HG03442 (cell line): ENCODE measurements around the gene RAB11FIP2.

Source experiments
- ATAC-seq: cut with Tn5 transposase; IDR thresholded peaks from one replicate; pipeline ENCODE4 v1.9.1; 2021; ENCODE audit warnings: mild to moderate bottlenecking, moderate library complexity; ENCODE audit not compliant: unreplicated experiment

RAB11FIP2 gene

GRCh38 chr10:117987244-117987909 is 59.4 kb downstream of the RAB11FIP2 start:
- no peak for ATAC-seq

DNA sequence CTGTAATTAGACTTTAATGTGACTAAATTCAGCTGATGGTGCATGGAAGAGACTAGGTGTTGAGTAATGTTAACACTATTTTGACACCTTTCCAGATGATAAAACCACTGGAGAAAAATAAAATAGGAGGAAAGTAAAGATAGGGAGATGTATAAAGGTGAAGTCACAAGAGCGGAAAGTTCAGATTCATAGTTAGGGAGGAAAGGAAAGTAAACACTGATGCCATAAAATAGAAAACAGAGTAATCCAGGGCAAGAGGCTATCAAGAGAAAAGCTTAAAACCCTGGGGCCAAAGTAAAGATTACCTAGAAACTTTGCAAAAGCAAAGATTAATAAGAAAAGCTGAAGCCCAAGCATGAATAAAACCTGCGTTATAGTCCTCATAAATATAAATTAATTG is 62.8 kb downstream of the RAB11FIP2 start:
- ATAC-seq = no peak

- no peak for ATAC-seq
These were observed 65.7 kb downstream of the RAB11FIP2 start for GRCh38 chr10:117980755-117981702.

DNA sequence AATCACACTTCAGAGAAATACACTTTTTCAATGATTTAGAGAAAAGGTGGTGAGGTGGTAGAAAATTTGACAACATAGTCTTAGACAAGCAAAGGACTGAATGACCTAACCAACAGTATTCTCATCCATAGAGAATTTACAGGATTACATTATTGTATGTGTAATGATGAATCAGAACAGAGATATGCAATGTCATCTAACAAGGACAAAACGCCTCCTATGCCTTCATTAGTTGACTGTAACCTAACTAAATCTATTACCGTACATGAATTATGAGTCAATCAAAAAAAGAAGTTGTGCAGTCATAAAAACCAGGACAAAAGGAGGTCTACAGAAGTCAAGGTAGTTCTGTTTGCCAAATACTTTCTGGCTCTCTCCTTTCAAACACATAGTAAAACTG is 66.5 kb downstream of the RAB11FIP2 start:
- ATAC-seq = no peak

DNA sequence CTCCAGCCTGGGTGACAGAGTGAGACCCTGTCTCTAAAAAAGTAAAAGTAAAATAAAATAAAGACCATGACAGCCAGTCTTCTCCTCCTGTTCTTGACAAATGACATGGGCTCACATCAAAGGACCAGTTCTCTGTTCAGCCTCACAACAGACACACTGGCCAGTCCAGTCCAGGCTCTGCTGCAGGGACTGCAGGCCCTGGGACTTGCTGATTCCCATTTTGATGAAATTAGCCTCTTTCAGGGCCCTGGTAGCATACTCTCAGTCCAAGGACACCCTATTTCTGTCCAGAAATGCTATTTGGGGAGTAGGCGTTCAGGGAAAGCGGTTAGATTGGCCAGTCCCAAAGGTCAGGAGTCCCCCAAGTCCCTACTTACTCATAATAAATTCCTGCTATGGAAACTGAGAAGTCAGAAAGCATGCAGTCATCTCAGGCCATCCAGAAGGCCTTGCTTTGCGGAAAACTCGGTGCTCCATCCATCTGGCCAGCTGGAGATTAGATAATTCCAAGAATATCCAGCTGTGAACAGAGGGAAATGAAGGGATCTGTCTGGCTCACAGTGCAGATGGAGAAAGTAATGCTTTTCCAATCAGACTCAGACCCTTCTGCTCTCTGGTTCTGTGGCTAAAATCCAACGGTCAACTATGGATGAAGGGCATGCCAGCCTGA is 74.4 kb downstream of the RAB11FIP2 start:
- ATAC-seq = no peak

DNA sequence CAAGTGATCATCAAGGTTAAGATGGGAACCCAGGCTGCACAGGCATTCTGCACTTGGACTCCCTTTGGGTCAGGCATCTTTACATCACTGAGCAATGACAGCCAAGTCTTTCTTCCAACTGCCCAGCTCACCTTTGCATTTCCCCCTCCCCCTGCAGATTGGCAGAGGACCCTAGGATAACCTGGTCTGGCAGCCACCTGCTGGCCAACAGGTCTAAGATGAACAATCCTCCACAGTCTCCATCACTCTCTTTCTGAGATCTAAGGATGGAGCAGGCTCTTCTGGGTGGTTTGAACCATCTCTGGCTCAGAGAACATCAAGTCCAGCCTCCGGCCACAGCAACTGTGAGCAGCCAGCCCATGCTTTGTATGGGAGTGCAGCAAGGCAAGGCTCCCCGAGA is 75.8 kb downstream of the RAB11FIP2 start:
- ATAC-seq = no peak

GRCh38 chr10:117969592-117969991 is 77.1 kb downstream of the RAB11FIP2 start:
- no peak for ATAC-seq

DNA sequence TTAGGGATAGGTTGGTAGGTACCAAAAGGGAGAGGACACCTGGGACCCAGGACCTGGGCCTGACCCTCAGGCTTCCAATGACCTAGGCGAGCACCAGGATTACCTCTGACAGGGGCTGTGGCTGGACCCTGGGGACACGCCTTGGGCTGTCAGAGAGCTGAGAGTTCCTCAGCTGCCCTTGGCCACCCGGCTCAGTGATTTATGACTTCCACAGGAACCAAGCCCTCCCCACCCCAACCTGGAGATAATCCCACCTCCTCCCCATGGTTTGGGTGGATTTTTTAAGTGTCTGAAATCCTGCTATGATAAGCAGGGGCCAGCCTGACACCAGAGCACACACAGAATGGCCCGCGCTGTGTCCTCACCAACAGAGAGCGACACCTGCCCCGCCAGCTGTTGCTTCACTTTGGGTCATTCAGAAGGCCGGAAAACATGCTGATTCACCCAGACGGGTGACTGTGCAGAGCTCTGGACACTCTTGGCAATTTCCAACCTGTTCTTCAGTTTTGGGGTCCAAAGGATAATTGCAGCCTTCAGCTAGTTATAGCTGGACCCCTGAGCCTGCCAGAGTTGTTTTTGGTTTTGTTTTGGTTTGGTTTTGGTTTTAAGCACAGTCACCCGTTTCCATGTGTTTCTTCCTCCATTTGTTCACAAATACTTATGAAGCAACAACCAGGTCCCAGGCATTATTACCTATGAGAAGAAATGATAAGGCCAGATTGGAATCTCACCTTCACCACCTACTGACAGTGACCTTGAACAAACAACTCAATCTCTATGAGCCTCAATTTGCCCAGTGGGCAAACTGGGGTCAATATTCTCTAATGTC is 78.2 kb downstream of the RAB11FIP2 start:
- ATAC-seq = no peak

DNA sequence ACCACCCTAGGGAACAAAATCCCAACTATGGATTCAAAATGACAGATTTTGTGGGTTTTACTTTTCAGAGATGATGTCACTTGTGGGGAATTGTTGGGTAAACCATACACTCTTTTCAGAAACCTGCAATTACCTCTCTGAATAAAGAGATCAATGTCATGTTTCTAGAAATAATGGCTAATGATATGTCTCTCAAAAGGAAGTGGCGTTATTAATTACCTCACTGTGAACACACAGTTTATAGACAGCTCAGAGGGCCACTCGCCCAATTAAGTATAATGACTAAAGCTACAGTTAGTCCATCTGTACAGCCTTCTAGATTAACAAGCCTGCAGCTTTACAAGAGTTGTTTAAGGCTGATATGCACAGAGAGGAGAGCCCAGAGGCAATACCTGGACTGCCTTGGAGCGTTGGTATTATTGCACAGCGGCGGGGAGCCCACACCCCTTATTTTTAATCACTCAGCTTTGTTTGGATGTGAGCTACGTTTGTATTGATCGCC is 79.5 kb downstream of the RAB11FIP2 start:
- no peak for ATAC-seq

DNA sequence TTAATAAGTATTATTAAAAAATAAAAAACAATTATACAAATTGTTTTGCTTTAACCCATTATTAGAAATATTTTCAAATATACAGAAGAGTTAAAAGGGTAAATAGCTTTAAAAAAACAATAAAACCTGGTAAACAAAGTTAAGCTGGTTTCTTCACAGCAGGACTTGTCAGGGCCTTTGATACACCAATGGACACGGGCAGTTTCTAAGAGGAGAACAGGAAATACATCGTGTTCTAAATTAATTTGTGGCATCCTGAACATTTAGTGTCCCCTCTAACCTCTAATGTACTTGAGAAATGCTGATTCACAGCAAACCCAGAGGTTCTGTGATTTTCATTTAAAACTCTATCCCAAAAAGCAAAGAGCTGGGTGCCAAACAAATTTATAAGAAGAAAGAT is 80.8 kb downstream of the RAB11FIP2 start:
- no peak for ATAC-seq

- no peak for ATAC-seq
These were observed 82.2 kb downstream of the RAB11FIP2 start for GRCh38 chr10:117964536-117964935.

GRCh38 chr10:117960345-117960935 is 86.3 kb downstream of the RAB11FIP2 start:
- no peak for ATAC-seq

GRCh38 chr10:117956972-117957371 is 89.8 kb downstream of the RAB11FIP2 start:
- ATAC-seq = no peak

DNA sequence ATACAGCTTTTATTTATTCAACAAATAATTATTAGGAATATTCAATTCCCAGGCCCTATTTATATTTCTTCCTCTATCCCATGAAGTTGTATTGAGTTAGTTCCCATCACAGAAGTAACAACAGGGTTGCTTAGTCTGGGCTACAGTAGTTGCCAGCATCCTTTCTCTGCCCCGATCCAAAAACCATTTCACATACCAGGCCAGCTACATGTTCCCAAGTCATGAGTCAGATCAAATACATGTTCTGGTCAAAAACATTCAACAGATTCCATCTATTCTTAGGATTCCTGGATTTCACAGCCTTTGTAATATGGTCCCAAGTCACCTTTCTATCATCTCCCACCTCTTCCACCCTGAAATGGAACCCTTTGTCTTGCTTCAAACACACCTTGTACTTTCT is 91.6 kb downstream of the RAB11FIP2 start:
- ATAC-seq = no peak
